H1 (cell line): Measurements from ENCODE around the gene CDCA7.

Experiments
- CHD1 ChIP-seq: IDR thresholded peaks from 2 replicates; pipeline ENCODE4 v1.6.1; 2012; ENCODE audit warnings: low read depth, low read length, improper control_type of control experiment
- GABPA ChIP-seq: IDR thresholded peaks from 2 replicates; pipeline ENCODE4 v1.6.1; 2011; ENCODE audit warnings: mild to moderate bottlenecking, low read length, moderate library complexity, borderline replicate concordance; ENCODE audit not compliant: insufficient read depth
- GTF2F1 ChIP-seq: IDR thresholded peaks from 2 replicates; pipeline ENCODE4 v1.6.1; 2012; ENCODE audit warnings: low read depth, low read length, improper control_type of control experiment, borderline replicate concordance
- HDAC2 ChIP-seq, 2 experiments: fragments of 300-600 bp in 1 of 2; sonication (generic) in 1 of 2; IDR thresholded peaks; 2 replicates each; pipeline ENCODE4 v1.6.1; 2011 to 2012; ENCODE audit warnings: low read depth in 2 of 2, low read length in 2 of 2, mild to moderate bottlenecking in 2 of 2, moderate library complexity in 2 of 2, borderline replicate concordance in 1 of 2, inconsistent platforms in 1 of 2
- POLR2A ChIP-seq, 2 experiments: IDR thresholded peaks; 1 replicate in 1 of 2; 2 replicates in 1 of 2; pipeline ENCODE4 v1.6.1; 2011; ENCODE audit warnings: low read depth in 2 of 2, low read length in 2 of 2, mild to moderate bottlenecking in 2 of 2; ENCODE audit errors: control extremely low read depth in 1 of 2
- TF ChIP-seq, protein P1 (sequence below), 3 experiments: IDR thresholded peaks; 1 replicate in 2 of 3; 2 replicates in 1 of 3; pipeline versions ENCODE4 v1.5.1 to v1.6.1; 2011; ENCODE audit warnings: low read length in 3 of 3, mild to moderate bottlenecking in 3 of 3, inconsistent platforms in 2 of 3, low read depth in 1 of 3, moderate library complexity in 1 of 3; ENCODE audit not compliant: insufficient read depth in 1 of 3; ENCODE audit errors: control extremely low read depth in 1 of 3

GRCh38 chr2:173371023-173371422 is 16.4 kb downstream of the CDCA7 start:
- TF ChIP-seq HDAC2 (IDR thresholded peaks at IDR 0.05; ENCODE audit: borderline replicate concordance in 1 of 2, low read depth in 2 of 2, low read length in 2 of 2), result no peak
- TF ChIP-seq POLR2A (IDR thresholded peaks at IDR 0.05; ENCODE audit: control extremely low read depth in 1 of 2, low read depth in 2 of 2, low read length in 2 of 2), result no peak
- TF ChIP-seq GTF2F1, result no peak
- TF ChIP-seq, protein P1, sequence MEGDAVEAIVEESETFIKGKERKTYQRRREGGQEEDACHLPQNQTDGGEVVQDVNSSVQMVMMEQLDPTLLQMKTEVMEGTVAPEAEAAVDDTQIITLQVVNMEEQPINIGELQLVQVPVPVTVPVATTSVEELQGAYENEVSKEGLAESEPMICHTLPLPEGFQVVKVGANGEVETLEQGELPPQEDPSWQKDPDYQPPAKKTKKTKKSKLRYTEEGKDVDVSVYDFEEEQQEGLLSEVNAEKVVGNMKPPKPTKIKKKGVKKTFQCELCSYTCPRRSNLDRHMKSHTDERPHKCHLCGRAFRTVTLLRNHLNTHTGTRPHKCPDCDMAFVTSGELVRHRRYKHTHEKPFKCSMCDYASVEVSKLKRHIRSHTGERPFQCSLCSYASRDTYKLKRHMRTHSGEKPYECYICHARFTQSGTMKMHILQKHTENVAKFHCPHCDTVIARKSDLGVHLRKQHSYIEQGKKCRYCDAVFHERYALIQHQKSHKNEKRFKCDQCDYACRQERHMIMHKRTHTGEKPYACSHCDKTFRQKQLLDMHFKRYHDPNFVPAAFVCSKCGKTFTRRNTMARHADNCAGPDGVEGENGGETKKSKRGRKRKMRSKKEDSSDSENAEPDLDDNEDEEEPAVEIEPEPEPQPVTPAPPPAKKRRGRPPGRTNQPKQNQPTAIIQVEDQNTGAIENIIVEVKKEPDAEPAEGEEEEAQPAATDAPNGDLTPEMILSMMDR (IDR thresholded peaks at IDR 0.05; ENCODE audit: control extremely low read depth in 1 of 3, insufficient read depth in 1 of 3, low read depth in 1 of 3, low read length in 3 of 3), result no peak
- TF ChIP-seq CHD1, result no peak
- TF ChIP-seq GABPA, result no peak
